Measurements from ENCODE around the gene HSCB. TPM values are rescaled to one million over a fixed set of nuclear protein-coding genes. Genes with fewer than 3 reads are reported as not detected.

HSCB gene
- total and polyA plus RNA-seq, 9 of the 15 experiments (the other 6 are each of a cell fraction or from before 2014, with no cell fraction given): 2.6 to 13.1 (median 8.6) TPM

DNA sequence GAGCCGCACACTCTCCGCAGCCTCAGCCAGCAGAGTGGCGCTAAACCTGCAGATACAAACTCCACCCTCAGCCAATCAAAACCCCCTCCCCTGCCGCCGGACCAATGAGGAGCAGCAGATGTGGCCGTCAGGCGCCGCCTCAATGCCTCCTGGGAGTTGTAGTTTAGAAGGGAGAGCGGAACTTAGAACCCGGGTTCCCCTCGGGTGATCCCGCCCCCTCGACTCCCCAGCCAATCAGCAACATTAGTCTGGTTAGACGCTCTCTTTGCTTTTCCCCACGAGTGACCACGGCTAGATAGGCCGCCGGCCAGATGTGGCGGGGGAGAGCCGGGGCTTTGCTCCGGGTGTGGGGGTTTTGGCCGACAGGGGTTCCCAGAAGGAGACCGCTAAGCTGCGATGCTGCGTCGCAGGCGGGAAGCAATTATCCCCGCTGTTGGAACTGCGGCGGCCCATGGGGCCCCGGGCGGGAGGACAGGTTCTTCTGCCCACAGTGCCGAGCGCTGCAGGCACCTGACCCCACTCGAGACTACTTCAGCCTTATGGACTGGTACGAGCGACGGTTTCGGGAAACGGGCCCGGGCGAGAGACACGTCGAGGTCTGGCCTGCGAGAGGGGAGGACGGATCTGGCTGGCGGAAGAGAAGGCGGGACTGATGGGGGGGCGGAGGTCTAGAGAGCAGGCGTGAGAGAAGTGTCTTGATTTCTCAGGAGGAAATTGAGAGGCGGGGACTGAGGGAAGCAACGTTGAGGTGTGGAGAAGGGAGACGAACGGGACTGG, at the start of gene HSCB, which contains the start of gene CHEK2 (continued):
- peak; percentile 83 for TF ChIP-seq TAF1 (IDR thresholded peaks at IDR 0.05; ENCODE audit: control insufficient read depth, extremely low read depth, insufficient read depth, low read length, severe bottlenecking)
- TF ChIP-seq PRDM10 (IDR thresholded peaks at IDR 0.05; ENCODE audit: partially characterized antibody): no peak
- TF ChIP-seq PBX2 (CRISPR knock-in tag; IDR thresholded peaks at IDR 0.05; ENCODE audit: low read depth): no peak
- TF ChIP-seq PBX2 (tag; conservative IDR thresholded peaks at IDR 0.05; ENCODE audit: low read depth): no peak
- TF ChIP-seq HDAC2 (IDR thresholded peaks at IDR 0.05): 0 out of 2 replicates have a peak, but pooled peaks have one; percentile 66
- TF ChIP-seq TAF15 (IDR thresholded peaks at IDR 0.05; ENCODE audit: low read depth, low read length): no peak
- TF ChIP-seq, protein P1, sequence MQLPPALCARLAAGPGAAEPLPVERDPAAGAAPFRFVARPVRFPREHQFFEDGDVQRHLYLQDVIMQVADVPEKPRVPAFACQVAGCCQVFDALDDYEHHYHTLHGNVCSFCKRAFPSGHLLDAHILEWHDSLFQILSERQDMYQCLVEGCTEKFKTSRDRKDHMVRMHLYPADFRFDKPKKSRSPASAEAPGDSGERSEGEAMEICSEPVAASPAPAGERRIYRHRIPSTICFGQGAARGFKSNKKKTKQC (CRISPR knock-in tag; IDR thresholded peaks at IDR 0.05): no peak
- TF ChIP-seq ZNF274 (IDR thresholded peaks at IDR 0.05; ENCODE audit: borderline replicate concordance, low read depth, low read length): no peak
- TF ChIP-seq KDM5B (IDR thresholded peaks at IDR 0.05; ENCODE audit: insufficient replicate concordance, low read depth, low read length): peak; percentile 50
- TF ChIP-seq CREBBP (IDR thresholded peaks at IDR 0.05; ENCODE audit: low read depth, low read length): no peak
- TF ChIP-seq ILK (tag; IDR thresholded peaks at IDR 0.05; ENCODE audit: borderline replicate concordance, low read depth): no peak
- no peak for TF ChIP-seq CCNT2 (IDR thresholded peaks at IDR 0.05; ENCODE audit: borderline replicate concordance, extremely low read depth, insufficient read length, low read depth, low read length)
- peak; percentile 95 for TF ChIP-seq FOXM1 (IDR thresholded peaks at IDR 0.05; ENCODE audit: low read depth)
- no peak; the same call in 1 of the 2 replicates for TF ChIP-seq FOXM1 (CRISPR knock-in tag; IDR thresholded peaks at IDR 0.05; ENCODE audit: low read depth)
- TF ChIP-seq NCOA2 (IDR thresholded peaks at IDR 0.05; ENCODE audit: partially characterized antibody in 2 of 2): no peak
- TF ChIP-seq, protein P2, sequence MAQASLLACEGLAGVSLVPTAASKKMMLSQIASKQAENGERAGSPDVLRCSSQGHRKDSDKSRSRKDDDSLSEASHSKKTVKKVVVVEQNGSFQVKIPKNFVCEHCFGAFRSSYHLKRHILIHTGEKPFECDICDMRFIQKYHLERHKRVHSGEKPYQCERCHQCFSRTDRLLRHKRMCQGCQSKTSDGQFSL (CRISPR knock-in tag; IDR thresholded peaks at IDR 0.05): peak; percentile 91
- TF ChIP-seq, protein P2 (tag; IDR thresholded peaks at IDR 0.05): peak in 1 of 2 experiments; percentile 56; a peak in 1 of 4 replicates
- no peak for TF ChIP-seq CBX5 (IDR thresholded peaks at IDR 0.05; ENCODE audit: borderline replicate concordance, low read depth)
- TF ChIP-seq SUPT5H (IDR thresholded peaks at IDR 0.05): peak; percentile 70

Measured in K562 (cell line).